ENCODE results near the gene ALKAL2. TPM values are rescaled to one million over a fixed set of nuclear protein-coding genes. Genes with fewer than 3 reads are reported as not detected.

The ALKAL2 gene
- total and polyA plus RNA-seq, 10 of the 15 experiments (the other 5 are each of a cell fraction or from before 2014, with no cell fraction given): 0.11 to 0.29 (median 0.11) TPM; not detected in 7

- TF ChIP-seq MLLT1 (IDR thresholded peaks at IDR 0.05) (0 out of 2 replicates have a peak, but pooled peaks have one; percentile 49), NKRF (conservative IDR thresholded peaks at IDR 0.05) (0 out of 2 replicates have a peak, but pooled peaks have one; percentile 59), SKIL (IDR thresholded peaks at IDR 0.05; ENCODE audit: low read depth, poor library complexity, severe bottlenecking) (no peak), RELA (IDR thresholded peaks at IDR 0.05; ENCODE audit: borderline replicate concordance, partially characterized antibody) (no peak), BACH1 (IDR thresholded peaks at IDR 0.05; ENCODE audit: borderline replicate concordance) (0 out of 2 replicates have a peak, but pooled peaks have one; percentile 36), NRF1 (conservative IDR thresholded peaks at IDR 0.05; ENCODE audit: low read depth, low read length) (no peak), HCFC1 (IDR thresholded peaks at IDR 0.05; ENCODE audit: low read length) (no peak), ZNF622 (IDR thresholded peaks at IDR 0.05) (no peak), ZSCAN29 (IDR thresholded peaks at IDR 0.05) (no peak), TCF7 (IDR thresholded peaks at IDR 0.05; ENCODE audit: borderline replicate concordance) (no peak), ZNF207 (IDR thresholded peaks at IDR 0.05; ENCODE audit: borderline replicate concordance) (no peak), SMC3 (IDR thresholded peaks at IDR 0.05; ENCODE audit: borderline replicate concordance, low read length) (no peak), BHLHE40 (IDR thresholded peaks at IDR 0.05; ENCODE audit: borderline replicate concordance in 1 of 2, low read depth in 2 of 2, low read length in 1 of 2) (peak in 1 of 2 experiments; percentile 47; a peak in 2 of 4 replicates), NR2C2 (IDR thresholded peaks at IDR 0.05; ENCODE audit: borderline replicate concordance, control insufficient read depth, insufficient read length, low read depth) (no peak), NFYB (IDR thresholded peaks at IDR 0.05; ENCODE audit: insufficient read depth, low read depth, low read length) (no peak), SUPT20H (IDR thresholded peaks at IDR 0.05; ENCODE audit: borderline replicate concordance, control insufficient read depth, low read depth, low read length) (no peak), ZNF384 (IDR thresholded peaks at IDR 0.05; ENCODE audit: borderline replicate concordance, low read depth, low read length) (no peak), DPF2 (IDR thresholded peaks at IDR 0.05) (peak; percentile 26; the same call in 1 of the 2 replicates), E2F8 (IDR thresholded peaks at IDR 0.05; ENCODE audit: low read depth, partially characterized antibody) (no peak), ASH2L (IDR thresholded peaks at IDR 0.05; ENCODE audit: borderline replicate concordance, low read depth) (no peak), PAX8 (IDR thresholded peaks at IDR 0.05) (no peak), YY1 (IDR thresholded peaks at IDR 0.05; ENCODE audit: low read depth, low read length) (no peak)
Observed at GRCh38 chr2:263774-264492, 24.0 kb downstream of the ALKAL2 start, which contains the start of gene SH3YL1 (continued).

Measured in GM12878 (cell line).